K562 (cell line): Measurements from ENCODE around the gene CYFIP2. TPM values are rescaled to one million over a fixed set of nuclear protein-coding genes. Genes with fewer than 3 reads are reported as not detected.

Source experiments
- CBFA2T3 ChIP-seq: fragments of 450-650 bp; IDR thresholded peaks from 2 replicates; pipeline ENCODE4 v1.6.1; 2017
- CEBPB ChIP-seq: fragments of 450-650 bp; IDR thresholded peaks from 2 replicates; pipeline ENCODE4 v1.6.1; 2016; ENCODE audit warnings: missing genetic modification characterization, missing compliant biosample characterization
- CHCHD3 ChIP-seq: fragments of 250-450 bp; sonication (Bioruptor Pico); IDR thresholded peaks from 2 replicates; pipeline ENCODE4 v2.1.2; 2022; ENCODE audit warnings: mild to moderate bottlenecking
- CSDE1 ChIP-seq, 2 experiments: fragments of 450-650 bp; IDR thresholded peaks; 2 replicates each; pipeline ENCODE4 v1.6.1; 2016; ENCODE audit warnings: mild to moderate bottlenecking in 1 of 2
- HNRNPUL1 ChIP-seq: fragments of 200-400 bp; formaldehyde crosslinking; IDR thresholded peaks from 2 replicates; pipeline ENCODE4 v1.6.1; 2017; ENCODE audit warnings: low read length
- MIER1 ChIP-seq: fragments of 450-650 bp; IDR thresholded peaks from 2 replicates; pipeline ENCODE4 v1.6.1; 2016; ENCODE audit warnings: antibody characterized with exemption, mild to moderate bottlenecking, low read depth
- PHF20 ChIP-seq: fragments of 450-650 bp; IDR thresholded peaks from 2 replicates; pipeline ENCODE4 v1.6.1; 2018; ENCODE audit not compliant: partially characterized antibody
- POLR2AphosphoS2 ChIP-seq: IDR thresholded peaks from 2 replicates; pipeline ENCODE4 v1.6.1; 2012; ENCODE audit warnings: low read length, improper control_type of control experiment
- POLR2AphosphoS5 ChIP-seq: IDR thresholded peaks from 2 replicates; pipeline ENCODE4 v1.6.1; 2011; ENCODE audit warnings: mild to moderate bottlenecking, low read depth, low read length, moderate library complexity; ENCODE audit not compliant: control insufficient read depth, insufficient read depth
- POU5F1 ChIP-seq: fragments of 150-350 bp; IDR thresholded peaks from 2 replicates; pipeline ENCODE4 v1.6.1; 2014; ENCODE audit warnings: borderline replicate concordance, low read length, low read depth, mild to moderate bottlenecking; ENCODE audit not compliant: partially characterized antibody
- PTTG1 ChIP-seq: fragments of 450-650 bp; IDR thresholded peaks from 2 replicates; pipeline ENCODE4 v1.6.1; 2016; ENCODE audit warnings: low read depth, mild to moderate bottlenecking, missing genetic modification characterization, missing compliant biosample characterization
- SAP30 ChIP-seq: fragments of 200-600 bp; sonication (generic); IDR thresholded peaks from 2 replicates; pipeline ENCODE4 v1.6.1; 2012; ENCODE audit warnings: borderline replicate concordance, low read depth, mild to moderate bottlenecking, moderate library complexity, low read length, control low read depth, inconsistent platforms; ENCODE audit not compliant: insufficient read depth, poor library complexity, severe bottlenecking
- SLC30A9 ChIP-seq: fragments of 250-450 bp; sonication (Bioruptor Pico); IDR thresholded peaks from 2 replicates; pipeline ENCODE4 v1.8.0; 2022; ENCODE audit warnings: mild to moderate bottlenecking, moderate library complexity
- TCF3 ChIP-seq: sonication (generic); formaldehyde crosslinking; IDR thresholded peaks from 2 replicates; pipeline ENCODE4 v1.4.0; 2020; ENCODE audit warnings: mild to moderate bottlenecking, missing genetic modification reagents
- WHSC1 ChIP-seq: IDR thresholded peaks from one replicate; pipeline ENCODE4 v1.6.1; 2012; ENCODE audit warnings: low read length, control low read depth, inconsistent platforms
- ZFP1 ChIP-seq: fragments of 450-650 bp; formaldehyde crosslinking; IDR thresholded peaks from 2 replicates; pipeline ENCODE4 v1.4.0; 2020; ENCODE audit warnings: mild to moderate bottlenecking, mixed read lengths
- ZNF316 ChIP-seq: fragments of 450-650 bp; IDR thresholded peaks from 2 replicates; pipeline ENCODE4 v1.6.1; 2016
- polyA plus RNA-seq, 8 experiments: library from polyadenylated mRNA; depleted of rRNA in 4 of 8; stranded (reverse) in 5 of 8; unstranded in 3 of 8; fragments of >200 nt; fragmentation: Nextera tagmentation in 2 of 8; fragmentation: Illumina TruSeq in 1 of 8; extraction: Ambion mirVana in 2 of 8; extraction: Trizol in 1 of 8; gene quantifications; 2 replicates each; pipeline versions ENCODE4 v1.2.1 to v1.2.3, GENCODE V29; 2011 to 2014; ENCODE audit warnings: inconsistent platforms in 1 of 8, missing spikeins in 1 of 8
- total RNA-seq, 7 experiments: library from RNA; depleted of rRNA in 6 of 7; stranded (reverse); fragments of >200 nt in 6 of 7; fragmentation: Illumina TruSeq in 2 of 7; extraction: Trizol in 2 of 7; gene quantifications; 2 replicates each; pipeline versions ENCODE4 v1.2.1 to v1.2.3, GENCODE V29; 2011 to 2021; ENCODE audit warnings: low replicate concordance in 1 of 7
- TF ChIP-seq, protein P1 (sequence below): IDR thresholded peaks from 2 replicates; pipeline ENCODE4 v1.6.1; 2016; ENCODE audit warnings: missing genetic modification characterization, missing compliant biosample characterization
- TF ChIP-seq, protein P2 (sequence below): fragments of 250-450 bp; sonication (Bioruptor Pico); IDR thresholded peaks from 2 replicates; pipeline ENCODE4 v1.8.0; 2022; ENCODE audit warnings: inconsistent platforms, mild to moderate bottlenecking, moderate library complexity, borderline replicate concordance
- TF ChIP-seq, protein P3 (sequence below): fragments of 250-450 bp; sonication (Bioruptor Pico); IDR thresholded peaks from 2 replicates; pipeline ENCODE4 v1.8.0; 2022; ENCODE audit warnings: moderate library complexity, mild to moderate bottlenecking, inconsistent platforms
- TF ChIP-seq, protein P4 (sequence below): sonication (generic); formaldehyde crosslinking; IDR thresholded peaks from 2 replicates; pipeline ENCODE4 v1.8.0; 2022; ENCODE audit warnings: mild to moderate bottlenecking, missing genetic modification reagents

The CYFIP2 gene
- total and polyA plus RNA-seq, 9 of the 15 experiments (the other 6 are each of a cell fraction or from before 2014, with no cell fraction given): 0.76 to 2.9 (median 1.4) TPM; not detected in 1

DNA sequence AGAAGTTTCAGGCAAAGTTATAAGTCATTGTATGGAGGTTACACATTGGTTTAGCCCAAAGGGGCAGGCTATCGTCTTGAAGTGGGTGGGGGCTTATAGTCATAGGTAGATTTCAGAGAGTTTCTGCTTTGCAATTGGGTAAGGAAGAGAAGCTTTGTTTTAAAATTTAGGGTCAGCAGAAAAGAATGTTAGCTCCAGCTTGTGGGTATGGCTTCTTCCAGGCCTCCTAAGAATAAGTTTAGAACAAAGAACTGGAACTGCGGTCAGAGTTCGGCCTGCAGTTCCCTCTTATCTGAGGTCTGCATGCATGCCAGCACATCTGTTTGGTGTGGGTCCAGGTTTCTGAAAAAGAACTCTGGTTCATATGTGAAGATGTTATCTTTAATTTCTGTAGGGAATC, 96.1 kb downstream of the CYFIP2 start (continued):
- TF ChIP-seq, protein P1, sequence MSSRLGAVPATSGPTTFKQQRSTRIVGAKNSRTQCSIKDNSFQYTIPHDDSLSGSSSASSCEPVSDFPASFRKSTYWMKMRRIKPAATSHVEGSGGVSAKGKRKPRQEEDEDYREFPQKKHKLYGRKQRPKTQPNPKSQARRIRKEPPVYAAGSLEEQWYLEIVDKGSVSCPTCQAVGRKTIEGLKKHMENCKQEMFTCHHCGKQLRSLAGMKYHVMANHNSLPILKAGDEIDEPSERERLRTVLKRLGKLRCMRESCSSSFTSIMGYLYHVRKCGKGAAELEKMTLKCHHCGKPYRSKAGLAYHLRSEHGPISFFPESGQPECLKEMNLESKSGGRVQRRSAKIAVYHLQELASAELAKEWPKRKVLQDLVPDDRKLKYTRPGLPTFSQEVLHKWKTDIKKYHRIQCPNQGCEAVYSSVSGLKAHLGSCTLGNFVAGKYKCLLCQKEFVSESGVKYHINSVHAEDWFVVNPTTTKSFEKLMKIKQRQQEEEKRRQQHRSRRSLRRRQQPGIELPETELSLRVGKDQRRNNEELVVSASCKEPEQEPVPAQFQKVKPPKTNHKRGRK: no peak
- TF ChIP-seq POLR2AphosphoS2: no peak
- no peak for TF ChIP-seq PHF20
- TF ChIP-seq CEBPB: no peak
- no peak for TF ChIP-seq POU5F1
- TF ChIP-seq CSDE1 (IDR thresholded peaks at IDR 0.05): no peak
- TF ChIP-seq TCF3: peak; percentile 84
- peak; percentile 84 for TF ChIP-seq CBFA2T3
- no peak for TF ChIP-seq HNRNPUL1
- TF ChIP-seq WHSC1: no peak
- no peak for TF ChIP-seq CHCHD3 (CRISPR knock-in tag)
- TF ChIP-seq, protein P2, sequence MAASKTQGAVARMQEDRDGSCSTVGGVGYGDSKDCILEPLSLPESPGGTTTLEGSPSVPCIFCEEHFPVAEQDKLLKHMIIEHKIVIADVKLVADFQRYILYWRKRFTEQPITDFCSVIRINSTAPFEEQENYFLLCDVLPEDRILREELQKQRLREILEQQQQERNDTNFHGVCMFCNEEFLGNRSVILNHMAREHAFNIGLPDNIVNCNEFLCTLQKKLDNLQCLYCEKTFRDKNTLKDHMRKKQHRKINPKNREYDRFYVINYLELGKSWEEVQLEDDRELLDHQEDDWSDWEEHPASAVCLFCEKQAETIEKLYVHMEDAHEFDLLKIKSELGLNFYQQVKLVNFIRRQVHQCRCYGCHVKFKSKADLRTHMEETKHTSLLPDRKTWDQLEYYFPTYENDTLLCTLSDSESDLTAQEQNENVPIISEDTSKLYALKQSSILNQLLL (CRISPR knock-in tag): no peak
- TF ChIP-seq, protein P3, sequence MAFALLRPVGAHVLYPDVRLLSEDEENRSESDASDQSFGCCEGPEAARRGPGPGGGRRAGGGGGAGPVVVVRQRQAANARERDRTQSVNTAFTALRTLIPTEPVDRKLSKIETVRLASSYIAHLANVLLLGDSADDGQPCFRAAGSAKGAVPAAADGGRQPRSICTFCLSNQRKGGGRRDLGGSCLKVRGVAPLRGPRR (CRISPR knock-in tag): no peak
- no peak for TF ChIP-seq SAP30
- no peak for TF ChIP-seq SLC30A9 (CRISPR knock-in tag)
- peak; percentile 48; the same call in 1 of the 2 replicates for TF ChIP-seq POLR2AphosphoS5
- TF ChIP-seq, protein P4, sequence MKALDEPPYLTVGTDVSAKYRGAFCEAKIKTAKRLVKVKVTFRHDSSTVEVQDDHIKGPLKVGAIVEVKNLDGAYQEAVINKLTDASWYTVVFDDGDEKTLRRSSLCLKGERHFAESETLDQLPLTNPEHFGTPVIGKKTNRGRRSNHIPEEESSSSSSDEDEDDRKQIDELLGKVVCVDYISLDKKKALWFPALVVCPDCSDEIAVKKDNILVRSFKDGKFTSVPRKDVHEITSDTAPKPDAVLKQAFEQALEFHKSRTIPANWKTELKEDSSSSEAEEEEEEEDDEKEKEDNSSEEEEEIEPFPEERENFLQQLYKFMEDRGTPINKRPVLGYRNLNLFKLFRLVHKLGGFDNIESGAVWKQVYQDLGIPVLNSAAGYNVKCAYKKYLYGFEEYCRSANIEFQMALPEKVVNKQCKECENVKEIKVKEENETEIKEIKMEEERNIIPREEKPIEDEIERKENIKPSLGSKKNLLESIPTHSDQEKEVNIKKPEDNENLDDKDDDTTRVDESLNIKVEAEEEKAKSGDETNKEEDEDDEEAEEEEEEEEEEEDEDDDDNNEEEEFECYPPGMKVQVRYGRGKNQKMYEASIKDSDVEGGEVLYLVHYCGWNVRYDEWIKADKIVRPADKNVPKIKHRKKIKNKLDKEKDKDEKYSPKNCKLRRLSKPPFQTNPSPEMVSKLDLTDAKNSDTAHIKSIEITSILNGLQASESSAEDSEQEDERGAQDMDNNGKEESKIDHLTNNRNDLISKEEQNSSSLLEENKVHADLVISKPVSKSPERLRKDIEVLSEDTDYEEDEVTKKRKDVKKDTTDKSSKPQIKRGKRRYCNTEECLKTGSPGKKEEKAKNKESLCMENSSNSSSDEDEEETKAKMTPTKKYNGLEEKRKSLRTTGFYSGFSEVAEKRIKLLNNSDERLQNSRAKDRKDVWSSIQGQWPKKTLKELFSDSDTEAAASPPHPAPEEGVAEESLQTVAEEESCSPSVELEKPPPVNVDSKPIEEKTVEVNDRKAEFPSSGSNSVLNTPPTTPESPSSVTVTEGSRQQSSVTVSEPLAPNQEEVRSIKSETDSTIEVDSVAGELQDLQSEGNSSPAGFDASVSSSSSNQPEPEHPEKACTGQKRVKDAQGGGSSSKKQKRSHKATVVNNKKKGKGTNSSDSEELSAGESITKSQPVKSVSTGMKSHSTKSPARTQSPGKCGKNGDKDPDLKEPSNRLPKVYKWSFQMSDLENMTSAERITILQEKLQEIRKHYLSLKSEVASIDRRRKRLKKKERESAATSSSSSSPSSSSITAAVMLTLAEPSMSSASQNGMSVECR (CRISPR knock-in tag): no peak
- TF ChIP-seq MIER1: no peak
- TF ChIP-seq ZFP1 (CRISPR knock-in tag): no peak
- no peak for TF ChIP-seq PTTG1 (tag)
- TF ChIP-seq ZNF316: peak; percentile 21; the same call in 1 of the 2 replicates
